Stimulated activated CD8-positive, alpha-beta memory T cell treated with anti-CD3 and anti-CD28 coated beads, Interleukin-7, amount 100 ng/mL, for 1 hour (primary cell): Measurements from ENCODE around the gene C2CD4C.
"Not testable (repeated sequence)": the region's sequence is repeated elsewhere in the genome, so short reads cannot be mapped to it uniquely, and the experiment has no call there.

Experiments
- DNase-seq, 2 donors: peaks; one replicate each; pipeline ENCODE4 v3.0.0-alpha.2; 2020; ENCODE audit warnings: low read depth in 2 of 2

C2CD4C gene

GRCh38 chr19:382578-382977, 26.4 kb downstream of the C2CD4C start:
- DNase-seq = not testable (repeated sequence)

GRCh38 chr19:381901-382300, 27.0 kb downstream of the C2CD4C start:
- DNase-seq = not testable (repeated sequence)

DNA sequence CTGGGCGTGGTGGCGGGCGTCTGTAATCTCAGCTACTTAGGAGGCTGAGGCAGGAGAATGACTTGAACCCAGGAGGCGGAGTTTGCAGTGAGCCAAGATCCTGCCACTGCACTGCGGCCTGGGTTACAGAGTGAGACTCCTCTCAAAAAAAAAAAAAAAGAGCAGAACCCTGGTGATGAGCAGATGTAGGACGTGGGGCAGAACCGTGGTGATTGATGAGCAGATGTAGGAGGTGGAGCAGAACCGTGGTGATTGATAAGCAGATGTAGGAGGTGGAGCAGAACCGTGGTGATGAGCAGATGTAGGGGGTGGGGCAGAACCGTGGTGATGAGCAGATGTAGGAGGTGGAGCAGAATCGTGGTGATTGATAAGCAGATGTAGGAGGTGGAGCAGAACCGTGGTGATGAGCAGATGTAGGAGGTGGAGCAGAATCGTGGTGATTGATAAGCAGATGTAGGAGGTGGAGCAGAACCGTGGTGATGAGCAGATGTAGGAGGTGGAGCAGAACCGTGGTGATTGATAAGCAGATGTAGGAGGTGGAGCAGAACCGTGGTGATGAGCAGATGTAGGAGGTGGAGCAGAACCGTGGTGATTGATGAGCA, 28.2 kb downstream of the C2CD4C start:
- DNase-seq = not testable (repeated sequence)

- no peak for DNase-seq
Measured at GRCh38 chr19:379796-380195, 29.2 kb downstream of the C2CD4C start.

DNA sequence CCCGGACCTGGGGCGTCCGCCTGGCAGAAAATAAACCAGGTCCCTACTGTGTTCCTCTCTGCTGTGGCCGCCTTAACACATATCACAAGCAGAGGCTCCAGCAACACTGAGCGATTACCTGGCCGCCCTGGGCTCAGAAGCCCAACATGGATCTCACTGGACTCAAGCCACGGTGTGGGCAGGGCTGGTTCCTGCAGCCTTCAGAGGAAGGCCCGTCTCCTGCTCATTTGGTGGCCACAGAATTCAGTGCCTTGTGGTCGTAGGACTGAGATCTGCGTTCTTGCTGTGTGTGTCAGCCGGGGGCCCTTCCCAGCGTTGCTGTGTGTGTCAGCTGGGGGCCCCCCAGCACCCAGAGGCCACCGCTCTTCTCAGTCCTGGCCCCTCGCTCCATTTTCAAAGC, 30.2 kb downstream of the C2CD4C start:
- no peak for DNase-seq

- no peak for DNase-seq
Measured at GRCh38 chr19:377801-378581, 31.0 kb downstream of the C2CD4C start.

GRCh38 chr19:376111-376470, 32.9 kb downstream of the C2CD4C start:
- DNase-seq = no peak

DNA sequence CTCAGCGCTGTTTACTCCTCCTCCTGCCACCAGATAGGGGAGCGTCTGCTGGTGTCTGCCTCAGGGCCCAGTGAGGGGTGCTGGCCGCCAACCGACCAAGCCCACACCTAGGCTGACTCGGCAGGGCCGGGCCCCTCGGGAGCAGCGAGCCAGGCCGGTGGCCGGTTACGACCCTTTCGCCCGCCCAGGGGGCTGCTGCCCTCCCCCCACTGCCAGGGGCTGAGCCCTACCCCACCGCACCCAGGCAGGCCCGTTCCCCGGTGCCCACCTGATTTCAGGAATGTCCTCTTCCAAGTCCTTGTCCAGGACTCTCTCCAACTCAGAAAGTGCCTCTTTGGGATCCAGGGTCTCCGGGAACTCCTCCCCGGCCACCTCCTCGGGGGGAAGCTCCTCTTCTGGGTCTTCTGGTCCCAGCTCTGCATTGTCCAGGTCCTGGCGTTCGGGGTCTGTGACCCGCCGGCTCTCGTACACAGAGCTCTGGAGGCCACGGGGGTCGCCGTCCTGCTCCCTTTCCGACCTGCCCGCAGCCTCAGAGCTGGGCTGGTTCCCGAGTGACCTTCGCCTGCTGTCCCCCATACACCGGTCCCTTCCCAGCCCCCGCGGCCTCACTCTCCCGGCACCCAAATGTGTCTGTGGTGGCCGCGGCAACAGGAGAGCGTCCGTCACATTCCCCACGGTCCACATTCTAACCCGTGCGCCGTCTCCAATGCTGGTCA, 33.4 kb downstream of the C2CD4C start:
- DNase-seq = no peak

GRCh38 chr19:374886-375235, 34.1 kb downstream of the C2CD4C start:
- no peak for DNase-seq

DNA sequence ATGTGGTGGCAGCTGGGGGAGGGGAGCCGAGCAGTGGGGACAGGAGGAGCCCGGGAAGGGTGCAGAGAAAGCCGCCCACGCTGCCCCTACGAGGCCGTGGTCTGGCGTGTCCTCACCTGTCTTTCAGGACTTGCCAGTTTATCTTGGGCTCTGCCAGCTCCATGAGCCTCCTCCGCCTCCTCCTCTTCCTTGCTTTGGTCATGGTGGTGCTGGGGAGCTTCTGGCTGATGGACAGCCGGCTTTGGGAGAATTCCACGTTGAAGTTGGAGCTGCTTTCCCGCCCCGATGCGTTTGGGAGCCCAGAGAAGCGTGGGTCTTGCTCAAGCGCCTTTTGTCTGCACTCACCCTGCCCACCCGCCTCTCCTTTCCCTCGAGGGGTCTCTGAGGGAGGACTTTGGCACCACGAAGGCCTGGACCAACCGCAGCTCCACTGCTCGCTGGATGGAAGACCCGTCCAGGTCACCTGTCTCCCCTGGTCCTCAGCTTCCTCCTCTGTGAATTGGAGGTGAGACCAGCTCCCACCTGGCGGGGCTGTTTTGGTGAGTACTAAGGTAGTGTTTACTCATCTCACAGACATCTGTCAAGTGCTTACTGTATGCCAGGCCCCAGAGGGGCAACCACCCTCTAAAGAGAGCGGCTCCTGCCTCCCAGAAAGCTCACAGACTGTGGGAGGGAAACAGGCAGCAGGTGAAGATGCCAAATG, 34.6 kb downstream of the C2CD4C start:
- DNase-seq = no peak

GRCh38 chr19:373391-374182, 35.4 kb downstream of the C2CD4C start:
- no peak for DNase-seq

- no peak for DNase-seq
Measured at GRCh38 chr19:372306-372890, 36.5 kb downstream of the C2CD4C start.

DNA sequence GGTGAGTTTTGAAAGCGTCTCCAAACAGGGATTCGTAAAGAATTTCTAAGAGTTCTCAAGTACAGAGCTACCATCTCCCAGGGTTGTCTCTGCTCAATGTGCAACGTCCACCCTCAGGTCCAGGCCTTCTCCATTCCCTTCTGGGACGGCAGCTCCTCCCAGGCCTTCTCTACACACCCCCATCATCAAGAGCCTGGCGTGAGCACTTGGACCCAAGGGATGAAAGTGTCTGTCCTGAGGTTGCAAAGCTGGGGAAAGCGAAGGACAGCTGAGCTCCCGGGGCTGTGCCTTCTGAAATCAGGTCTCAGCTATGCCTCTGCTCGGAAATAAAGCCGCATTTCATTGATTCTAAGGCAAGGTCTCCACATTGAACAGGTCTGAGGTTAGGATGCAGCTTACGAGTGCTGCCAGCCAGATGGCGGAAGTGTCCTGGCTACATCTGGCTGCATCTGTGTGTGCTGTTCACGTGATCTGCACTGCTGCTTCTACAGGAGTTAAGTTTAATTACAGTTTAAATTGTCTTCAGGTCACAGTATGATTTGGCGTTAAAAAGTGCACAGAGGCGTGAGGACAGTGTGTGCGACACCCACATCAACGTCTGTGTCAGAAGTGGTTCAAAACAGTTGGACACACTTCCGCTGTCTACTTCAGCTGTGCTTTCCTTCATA, 37.3 kb downstream of the C2CD4C start:
- DNase-seq = no peak

DNA sequence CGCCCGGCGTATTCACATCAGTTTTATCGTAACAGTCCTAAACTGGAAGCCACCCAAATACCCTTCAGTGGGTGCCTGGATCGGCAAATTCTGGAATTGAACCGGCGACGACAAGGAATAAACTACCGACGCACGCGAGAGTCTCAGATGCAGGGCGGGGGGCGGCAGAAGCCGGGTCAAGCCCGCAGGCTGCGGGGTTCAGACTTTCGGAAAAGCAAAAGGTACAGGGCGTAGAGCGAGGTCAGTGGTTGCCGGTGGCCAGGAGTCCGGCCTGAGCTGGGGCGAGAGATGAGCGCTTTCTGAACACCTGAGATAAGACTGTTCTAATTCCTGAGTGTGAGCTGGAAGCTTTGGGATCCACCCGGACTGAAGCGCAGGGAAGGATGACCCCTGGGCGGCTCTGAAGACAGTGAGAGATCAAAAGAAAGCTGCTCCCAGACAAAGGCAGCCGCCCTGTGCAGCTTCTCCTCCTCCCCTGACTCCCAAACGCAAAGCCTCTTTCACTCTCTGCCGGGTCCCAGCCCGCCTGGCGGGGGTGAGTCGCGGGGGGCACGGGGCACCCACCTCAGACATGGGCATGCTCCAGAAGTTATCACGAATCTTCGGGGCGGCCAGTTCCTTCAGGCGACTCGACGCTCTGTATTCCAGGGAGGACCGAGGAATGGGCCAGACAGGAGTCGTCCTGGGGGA, 38.2 kb downstream of the C2CD4C start:
- DNase-seq = no peak

GRCh38 chr19:369876-370275, 39.1 kb downstream of the C2CD4C start:
- no peak for DNase-seq

- no peak for DNase-seq
Measured at GRCh38 chr19:369256-369655, 39.7 kb downstream of the C2CD4C start.

GRCh38 chr19:368630-369024, 40.3 kb downstream of the C2CD4C start:
- no peak for DNase-seq

DNA sequence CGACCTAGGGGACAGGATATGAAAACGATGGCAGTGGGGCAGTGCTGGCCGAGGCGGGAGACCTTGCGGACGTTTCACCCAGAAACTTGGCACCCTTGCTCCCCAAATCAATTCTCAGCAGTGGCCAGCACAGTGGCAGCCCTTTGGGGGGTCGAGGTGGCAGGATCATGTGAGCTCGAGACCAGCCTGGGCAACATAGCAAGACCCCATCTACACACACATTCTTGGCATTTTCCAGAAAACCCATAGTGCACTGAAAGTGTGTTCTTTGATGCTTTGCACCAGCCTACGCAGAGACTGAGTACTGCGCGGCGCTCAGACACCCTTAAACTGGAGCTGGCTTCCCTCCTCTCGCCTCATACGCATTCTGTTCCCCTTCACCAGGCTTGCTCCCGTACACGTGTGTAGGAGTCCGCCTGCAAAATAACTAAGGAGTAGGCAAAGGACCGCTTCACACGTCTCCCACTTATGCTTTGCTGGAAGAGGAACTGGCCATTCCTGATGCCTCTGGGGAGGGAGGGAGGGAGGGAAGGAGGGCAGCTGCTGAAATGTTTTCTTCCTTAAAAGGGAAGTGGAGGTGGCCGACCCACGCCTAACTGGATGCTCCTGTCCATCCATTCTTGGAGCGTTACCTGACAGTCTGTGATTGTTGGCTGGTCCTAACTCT, 40.9 kb downstream of the C2CD4C start:
- no peak for DNase-seq

DNA sequence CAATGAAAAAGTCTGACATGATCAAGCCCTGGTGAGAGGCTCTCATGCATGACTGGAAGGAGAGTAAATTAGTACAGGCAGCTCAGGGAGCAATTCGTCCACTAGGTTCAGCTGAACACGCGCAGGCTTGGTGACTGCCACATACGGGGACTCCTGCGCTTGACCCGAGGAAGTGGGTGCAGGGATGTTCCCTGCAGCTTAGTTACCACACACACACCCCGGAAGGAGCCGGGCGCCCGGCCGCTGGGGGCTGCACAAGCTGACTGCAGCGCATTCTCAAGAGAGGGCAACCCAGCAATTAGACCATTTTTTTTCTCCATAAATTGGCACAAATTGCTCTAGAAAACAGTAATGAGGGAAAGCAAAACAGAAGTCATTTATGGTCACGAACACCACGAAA, 41.4 kb downstream of the C2CD4C start:
- no peak for DNase-seq

DNA sequence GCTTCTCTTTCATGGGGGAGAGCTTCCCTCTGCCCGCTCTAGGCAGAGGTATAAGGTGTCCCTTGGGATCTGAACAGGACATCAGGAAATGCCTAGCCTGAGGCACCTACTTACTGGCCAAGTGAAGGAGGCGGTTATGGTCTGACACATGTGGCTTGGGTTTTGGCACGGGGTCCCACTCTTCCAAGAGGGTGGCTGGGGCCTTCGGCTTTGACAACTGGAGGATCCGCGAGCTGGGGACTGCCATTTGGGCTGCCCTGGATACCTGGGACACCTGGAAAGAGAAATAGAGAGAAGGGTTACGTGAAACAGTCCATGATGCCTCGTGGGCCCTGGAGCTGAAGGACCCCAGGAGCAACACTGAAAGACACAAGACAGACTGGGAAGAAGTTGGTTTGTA, 42.0 kb downstream of the C2CD4C start:
- no peak for DNase-seq
